H9 (cell line): ENCODE measurements around the gene SNX25. TPM values are rescaled to one million over a fixed set of nuclear protein-coding genes. Genes with fewer than 3 reads are reported as not detected.
A peak's percentile ranks its signal among the peaks of the same experiment; 100 is the strongest.

Experiments used
- DNase-seq: peaks from one replicate; pipeline ENCODE4 v3.0.0-alpha.2; 2017
- H2AFZ ChIP-seq: one replicate; pipeline ENCODE4 v1.6.1; 2013; ENCODE audit warnings: mild to moderate bottlenecking, low read length, control low read depth, moderate library complexity
- H2AK5ac ChIP-seq: 2 replicates; pipeline ENCODE4 v1.6.1; 2013; ENCODE audit warnings: low read length, control low read depth, mixed read lengths; ENCODE audit not compliant: insufficient read length
- H2BK120ac ChIP-seq: one replicate; pipeline ENCODE4 v1.6.1; 2013; ENCODE audit warnings: low read depth, mild to moderate bottlenecking, low read length, control low read depth, inconsistent platforms; ENCODE audit not compliant: poor library complexity, severe bottlenecking
- H2BK12ac ChIP-seq: 2 replicates; pipeline ENCODE4 v1.6.1; 2013; ENCODE audit warnings: low read length, control low read depth, mixed read lengths, low read depth; ENCODE audit not compliant: insufficient read length
- H2BK15ac ChIP-seq: 2 replicates; pipeline ENCODE4 v1.6.1; 2013; ENCODE audit warnings: low read depth, low read length, control low read depth
- H2BK20ac ChIP-seq: one replicate; pipeline ENCODE4 v1.6.1; 2013; ENCODE audit warnings: low read depth, mild to moderate bottlenecking, low read length, control low read depth, inconsistent platforms; ENCODE audit not compliant: poor library complexity, severe bottlenecking
- H2BK5ac ChIP-seq: 2 replicates; pipeline ENCODE4 v1.6.1; 2013; ENCODE audit warnings: low read length, control low read depth, mixed read lengths; ENCODE audit not compliant: insufficient read length
- H3K14ac ChIP-seq: 2 replicates; pipeline ENCODE4 v1.6.1; 2013; ENCODE audit warnings: low read length, control low read depth; ENCODE audit not compliant: insufficient read depth
- H3K18ac ChIP-seq: 2 replicates; pipeline ENCODE4 v1.6.1; 2013; ENCODE audit warnings: low read depth, mild to moderate bottlenecking, mixed read lengths, low read length, control low read depth; ENCODE audit not compliant: insufficient read length
- H3K23ac ChIP-seq: 2 replicates; pipeline ENCODE4 v1.6.1; 2013; ENCODE audit warnings: low read length, control low read depth, mixed read lengths, low read depth; ENCODE audit not compliant: insufficient read length
- H3K23me2 ChIP-seq: 2 replicates; pipeline ENCODE4 v1.6.1; 2013; ENCODE audit warnings: low read depth, mild to moderate bottlenecking, mixed read lengths, low read length, control low read depth; ENCODE audit not compliant: insufficient read length, poor library complexity, severe bottlenecking
- H3K27ac ChIP-seq: 2 replicates; pipeline ENCODE4 v1.5.1; 2013; ENCODE audit warnings: low read length, control low read depth, mixed read lengths, low read depth; ENCODE audit not compliant: insufficient read length
- H3K27me3 ChIP-seq: 2 replicates; pipeline ENCODE4 v1.6.1; 2013; ENCODE audit warnings: low read length, control low read depth, inconsistent platforms; ENCODE audit not compliant: insufficient read depth
- H3K4ac ChIP-seq: 2 replicates; pipeline ENCODE4 v1.6.1; 2013; ENCODE audit warnings: low read depth, mild to moderate bottlenecking, control low read depth, inconsistent platforms, low read length, moderate library complexity
- H3K4me1 ChIP-seq: 2 replicates; pipeline ENCODE4 v1.6.1; 2013; ENCODE audit warnings: low read length, control low read depth, inconsistent platforms; ENCODE audit not compliant: insufficient read depth
- H3K4me2 ChIP-seq: 2 replicates; pipeline ENCODE4 v1.6.1; 2013; ENCODE audit warnings: low read length, control low read depth, mixed read lengths; ENCODE audit not compliant: insufficient read length, insufficient read depth
- H3K56ac ChIP-seq: 2 replicates; pipeline ENCODE4 v1.6.1; 2013; ENCODE audit warnings: low read depth, mild to moderate bottlenecking, mixed read lengths, low read length, control low read depth; ENCODE audit not compliant: insufficient read length
- H3K79me1 ChIP-seq: 2 replicates; pipeline ENCODE4 v1.6.1; 2013; ENCODE audit warnings: low read depth, mild to moderate bottlenecking, moderate library complexity, low read length, control low read depth, inconsistent platforms; ENCODE audit not compliant: insufficient read depth, poor library complexity, severe bottlenecking
- H3K79me2 ChIP-seq: 2 replicates; pipeline ENCODE4 v1.6.1; 2013; ENCODE audit warnings: low read length, control low read depth, inconsistent platforms; ENCODE audit not compliant: insufficient read depth
- H3K9ac ChIP-seq: 2 replicates; pipeline ENCODE4 v1.6.1; 2013; ENCODE audit warnings: low read length, control low read depth, mixed read lengths; ENCODE audit not compliant: insufficient read length; ENCODE audit errors: extremely low read depth
- H3K9me3 ChIP-seq: one replicate; pipeline ENCODE4 v1.6.1; 2013; ENCODE audit warnings: low read depth, low read length, inconsistent platforms; ENCODE audit not compliant: control insufficient read depth
- H3T11ph ChIP-seq: one replicate; pipeline ENCODE4 v1.6.1; 2013; ENCODE audit warnings: mild to moderate bottlenecking, low read length, control low read depth, inconsistent platforms
- H4K20me1 ChIP-seq: one replicate; pipeline ENCODE4 v1.6.1; 2013; ENCODE audit not compliant: control insufficient read depth, insufficient read length, insufficient read depth
- H4K5ac ChIP-seq: 2 replicates; pipeline ENCODE4 v1.6.1; 2013; ENCODE audit warnings: low read depth, mild to moderate bottlenecking, mixed read lengths, low read length, control low read depth; ENCODE audit not compliant: insufficient read length
- H4K8ac ChIP-seq: replicated peaks from 2 replicates; pipeline ENCODE4 v1.6.1; 2013; ENCODE audit warnings: low read length, control low read depth, mixed read lengths, low read depth; ENCODE audit not compliant: insufficient read length
- H4K91ac ChIP-seq: 2 replicates; pipeline ENCODE4 v1.6.1; 2013; ENCODE audit warnings: low read depth, mild to moderate bottlenecking, moderate library complexity, mixed read lengths, low read length, control low read depth; ENCODE audit not compliant: insufficient read length
- H3K27ac Mint-ChIP-seq, 3 experiments: 2 replicates in 2 of 3; 3 replicates in 1 of 3; pipeline ENCODE4 v1.8.0; 2020 to 2021; ENCODE audit warnings: mixed read lengths in 3 of 3, mild to moderate bottlenecking in 1 of 3, moderate library complexity in 1 of 3
- H3K27me3 Mint-ChIP-seq: 2 replicates; pipeline ENCODE4 v1.8.0; 2021; ENCODE audit warnings: low read depth, mild to moderate bottlenecking, moderate library complexity, mixed read lengths
- H3K36me3 Mint-ChIP-seq, 3 experiments: 2 replicates in 2 of 3; 3 replicates in 1 of 3; pipeline ENCODE4 v1.8.0; 2020 to 2021; ENCODE audit warnings: low read depth in 3 of 3, mixed read lengths in 3 of 3; ENCODE audit not compliant: insufficient read depth in 1 of 3
- H3K4me1 Mint-ChIP-seq, 2 experiments: 2 replicates each; pipeline ENCODE4 v1.8.0; 2020; ENCODE audit warnings: mixed read lengths in 2 of 2
- H3K4me3 Mint-ChIP-seq, 2 experiments: 2 replicates in 1 of 2; 3 replicates in 1 of 2; pipeline ENCODE4 v1.8.0; 2020 to 2021; ENCODE audit warnings: mild to moderate bottlenecking in 2 of 2, mixed read lengths in 2 of 2, moderate library complexity in 1 of 2
- H3K9me3 Mint-ChIP-seq, 2 experiments: 2 replicates in 1 of 2; 3 replicates in 1 of 2; pipeline ENCODE4 v1.8.0; 2020; ENCODE audit warnings: mild to moderate bottlenecking in 2 of 2, mixed read lengths in 2 of 2, moderate library complexity in 1 of 2
- CTCF ChIP-seq: fragments of 200-600 bp; sonication (generic); conservative IDR thresholded peaks from 3 replicates; pipeline ENCODE4 v1.8.0; 2021; ENCODE audit warnings: antibody characterized with exemption, mild to moderate bottlenecking
- WGBS: extraction: QIAGEN DNeasy Blood & Tissue Kit; methylation state at CpG from one replicate; pipeline ENCODE4 v1.1.7; 2013; ENCODE audit warnings: missing lambda C conversion rate, low lambda C conversion rate, mixed read lengths; ENCODE audit not compliant: insufficient read length; ENCODE audit errors: extremely low coverage; 5-methylcytosine and 5-hydroxymethylcytosine counted together
- total RNA-seq: library from RNA; stranded (reverse); gene quantifications from 2 replicates; pipeline ENCODE4 v1.2.1, GENCODE V29; 2021

The SNX25 gene
- total RNA-seq, 1 experiment from 2014 or later, result 28.2 TPM

GRCh38 chr4:185396724-185397385 is 187.5 kb downstream of the SNX25 start, which contains the start of gene ANKRD37:
ANKRD37 (plus strand) TSS chr4:185396841; CDS start chr4:185396924, 83 bp downstream.
- no peaks in the 10 kb centered on the region for H4K20me1 ChIP-seq
- peak within 1 kb of the TSS; percentile 72 for H3K4me2 ChIP-seq
- H3K4me1 ChIP-seq, result no peaks in the 10 kb centered on the region
- no peak within 1 kb of the TSS for H4K5ac ChIP-seq
- Mint-ChIP-seq H3K4me3 (peak within 1 kb of the TSS; percentile 81 to 87), H3K27me3 (peaks cover 2% of the 10 kb centered on the region; the same call in 1 of the 2 replicates), H3K4me1 (peaks cover 18 to 24% of the 10 kb centered on the region in 2 experiments), H3K9me3 (peaks cover 2% of the 10 kb centered on the region in 2 experiments; a peak in 3 of 5 replicates), H3K36me3 (peaks cover 0 to 34% (median 32%) of the 10 kb centered on the region in 3 experiments; a peak in 6 of 7 replicates), H3K27ac (peak within 1 kb of the TSS; percentile 74 to 96 (median 82); a peak in 6 of 7 replicates)
- no peak within 1 kb of the TSS for H2BK20ac ChIP-seq
- H3K9ac ChIP-seq, result peak within 1 kb of the TSS; percentile 8
- no peaks in the 10 kb centered on the region for H3K79me1 ChIP-seq
- H3K18ac ChIP-seq, result peak within 1 kb of the TSS; percentile 63
- H4K8ac ChIP-seq, result no peak within 1 kb of the TSS
- no peak within 1 kb of the TSS for H4K91ac ChIP-seq
- peaks cover 9% of the 10 kb centered on the region for H3K23me2 ChIP-seq
- peak; percentile 69 for DNase-seq
- no peaks in the 10 kb centered on the region for H3K79me2 ChIP-seq
- peak; percentile 16; the same call in 1 of the 3 replicates for TF ChIP-seq CTCF
- no peak within 1 kb of the TSS for H2AK5ac ChIP-seq
- no peak within 1 kb of the TSS for H2BK120ac ChIP-seq
- peak within 1 kb of the TSS; percentile 74 for H3K14ac ChIP-seq
- H2BK12ac ChIP-seq, result no peak within 1 kb of the TSS
- H2BK15ac ChIP-seq, result no peak within 1 kb of the TSS
- no CpG with 5 or more reads among the region's 38 CpGs for WGBS
- H3T11ph ChIP-seq, result no peak within 1 kb of the TSS
- no peaks in the 10 kb centered on the region for H3K9me3 ChIP-seq
- H3K27me3 ChIP-seq, result no peaks in the 10 kb centered on the region
- H3K23ac ChIP-seq, result no peak within 1 kb of the TSS
- H2BK5ac ChIP-seq, result no peak within 1 kb of the TSS
- H3K27ac ChIP-seq, result no peak within 1 kb of the TSS
- H3K56ac ChIP-seq, result no peak within 1 kb of the TSS
- H3K4ac ChIP-seq, result no peak within 1 kb of the TSS; the same call in 1 of the 2 replicates
- H2AFZ ChIP-seq, result no peak within 1 kb of the TSS
